ENCODE measurements around the gene THBS2.

Gene THBS2

GRCh38 chr6:169177516-169178166 lies 76.0 kb downstream of the THBS2 start:
- no peak overlapping the region for H4K8ac ChIP-seq (ENCODE audit: low read length)
- no peak overlapping the region for H2AK5ac ChIP-seq (ENCODE audit: low read length, severe bottlenecking)
- H3K4me2 ChIP-seq (ENCODE audit: low read length, poor library complexity, severe bottlenecking), result no peak overlapping the region
- H2AFZ ChIP-seq (ENCODE audit: low read depth, low read length), result no peak overlapping the region
- no peak overlapping the region for H3K9ac ChIP-seq (ENCODE audit: low read length)
- H3K79me1 ChIP-seq (replicated peaks; ENCODE audit: low read length, poor library complexity, severe bottlenecking), result no peaks in the 10 kb centered on the region
- H3K27me3 ChIP-seq (ENCODE audit: control insufficient read depth in 1 of 2, insufficient read depth in 1 of 2, low read length in 2 of 2), result no peaks in the 10 kb centered on the region
- no peaks in the 10 kb centered on the region for H3K9me3 ChIP-seq (ENCODE audit: control insufficient read depth, low read length)
- H3K4ac ChIP-seq (ENCODE audit: low read depth in 1 of 2, low read length in 2 of 2), result no peak overlapping the region
- H4K91ac ChIP-seq (ENCODE audit: low read length), result no peak overlapping the region
- no peak overlapping the region for H3K27ac ChIP-seq (ENCODE audit: low read length, poor library complexity, severe bottlenecking)
- no peak overlapping the region for H2BK5ac ChIP-seq (ENCODE audit: low read depth, low read length, poor library complexity, severe bottlenecking)
- H3K36me3 ChIP-seq (ENCODE audit: control insufficient read depth in 1 of 2, insufficient read depth in 2 of 2, low read depth in 1 of 2, low read length in 2 of 2), result no peaks in the 10 kb centered on the region
- no peak overlapping the region for H2BK12ac ChIP-seq (ENCODE audit: low read length in 2 of 2)
- H3K4me1 ChIP-seq (ENCODE audit: control insufficient read depth, insufficient read depth, low read depth, low read length), result peaks cover 16% of the 10 kb centered on the region
- H3K4me3 ChIP-seq (ENCODE audit: insufficient read depth in 1 of 2, low read depth in 1 of 2, low read length in 2 of 2), result no peak overlapping the region
- no peak overlapping the region for H3K14ac ChIP-seq (ENCODE audit: low read length in 2 of 2)
- H2BK120ac ChIP-seq (ENCODE audit: low read depth, low read length), result no peak overlapping the region
- H2BK15ac ChIP-seq (ENCODE audit: low read depth, poor library complexity, severe bottlenecking), result no peak overlapping the region
- H3K23ac ChIP-seq (ENCODE audit: low read length in 2 of 2), result no peak overlapping the region
- no peak overlapping the region for H3K18ac ChIP-seq (ENCODE audit: low read depth in 1 of 2, low read length in 2 of 2)
- DNase-seq, result no peak
- 65% methylated on average over 8 of the region's 10 CpGs for WGBS

GRCh38 chr6:169176361-169176991 lies 77.2 kb downstream of the THBS2 start:
- Histone ChIP-seq H2BK12ac (ENCODE audit: low read length in 2 of 2) (no peak overlapping the region), H3K9ac (ENCODE audit: low read length) (no peak overlapping the region), H3K9me3 (ENCODE audit: control insufficient read depth, low read length) (no peaks in the 10 kb centered on the region), H4K8ac (ENCODE audit: low read length) (no peak overlapping the region), H3K4me3 (ENCODE audit: insufficient read depth in 1 of 2, low read depth in 1 of 2, low read length in 2 of 2) (no peak overlapping the region), H2AK5ac (ENCODE audit: low read length, severe bottlenecking) (peak overlapping the region; percentile 22), H3K36me3 (ENCODE audit: control insufficient read depth in 1 of 2, insufficient read depth in 2 of 2, low read depth in 1 of 2, low read length in 2 of 2) (no peaks in the 10 kb centered on the region), H2BK120ac (ENCODE audit: low read depth, low read length) (no peak overlapping the region), H2AFZ (ENCODE audit: low read depth, low read length) (no peak overlapping the region), H3K4me1 (ENCODE audit: control insufficient read depth, insufficient read depth, low read depth, low read length) (peaks cover 21% of the 10 kb centered on the region), H3K27me3 (ENCODE audit: control insufficient read depth in 1 of 2, insufficient read depth in 1 of 2, low read length in 2 of 2) (no peaks in the 10 kb centered on the region), H2BK5ac (ENCODE audit: low read depth, low read length, poor library complexity, severe bottlenecking) (no peak overlapping the region), H3K18ac (ENCODE audit: low read depth in 1 of 2, low read length in 2 of 2) (no peak overlapping the region), H2BK15ac (ENCODE audit: low read depth, poor library complexity, severe bottlenecking) (no peak overlapping the region), H3K27ac (ENCODE audit: low read length, poor library complexity, severe bottlenecking) (no peak overlapping the region), H3K14ac (ENCODE audit: low read length in 2 of 2) (no peak overlapping the region), H3K4ac (ENCODE audit: low read depth in 1 of 2, low read length in 2 of 2) (no peak overlapping the region), H4K91ac (ENCODE audit: low read length) (no peak overlapping the region), H3K79me1 (replicated peaks; ENCODE audit: low read length, poor library complexity, severe bottlenecking) (no peaks in the 10 kb centered on the region), H3K4me2 (ENCODE audit: low read length, poor library complexity, severe bottlenecking) (no peak overlapping the region), H3K23ac (ENCODE audit: low read length in 2 of 2) (peak overlapping the region in 1 of 2 experiments; percentile 40)
- 75% methylated on average over 15 of the region's 15 CpGs for WGBS
- DNase-seq, result no peak

GRCh38 chr6:169175360-169175887 lies 78.2 kb downstream of the THBS2 start:
- H3K18ac ChIP-seq (ENCODE audit: low read depth in 1 of 2, low read length in 2 of 2), result no peak overlapping the region
- H2BK12ac ChIP-seq (ENCODE audit: low read length in 2 of 2), result no peak overlapping the region
- H3K9ac ChIP-seq (ENCODE audit: low read length), result no peak overlapping the region
- no peak overlapping the region for H3K14ac ChIP-seq (ENCODE audit: low read length in 2 of 2)
- no peak overlapping the region for H4K91ac ChIP-seq (ENCODE audit: low read length)
- H2AFZ ChIP-seq (ENCODE audit: low read depth, low read length), result no peak overlapping the region
- H3K36me3 ChIP-seq (ENCODE audit: control insufficient read depth in 1 of 2, insufficient read depth in 2 of 2, low read depth in 1 of 2, low read length in 2 of 2), result no peaks in the 10 kb centered on the region
- no peak overlapping the region for H3K27ac ChIP-seq (ENCODE audit: low read length, poor library complexity, severe bottlenecking)
- no peak overlapping the region for H4K8ac ChIP-seq (ENCODE audit: low read length)
- H2BK5ac ChIP-seq (ENCODE audit: low read depth, low read length, poor library complexity, severe bottlenecking), result no peak overlapping the region
- H2BK120ac ChIP-seq (ENCODE audit: low read depth, low read length), result no peak overlapping the region
- H3K27me3 ChIP-seq (ENCODE audit: control insufficient read depth in 1 of 2, insufficient read depth in 1 of 2, low read length in 2 of 2), result no peaks in the 10 kb centered on the region
- peaks cover 21% of the 10 kb centered on the region for H3K4me1 ChIP-seq (ENCODE audit: control insufficient read depth, insufficient read depth, low read depth, low read length)
- no peak overlapping the region for H3K23ac ChIP-seq (ENCODE audit: low read length in 2 of 2)
- WGBS, result 85% methylated on average over 14 of the region's 15 CpGs
- DNase-seq, result no peak
- H2AK5ac ChIP-seq (ENCODE audit: low read length, severe bottlenecking), result peak overlapping the region; percentile 82
- no peak overlapping the region for H3K4me3 ChIP-seq (ENCODE audit: insufficient read depth in 1 of 2, low read depth in 1 of 2, low read length in 2 of 2)
- H3K79me1 ChIP-seq (replicated peaks; ENCODE audit: low read length, poor library complexity, severe bottlenecking), result no peaks in the 10 kb centered on the region
- no peak overlapping the region for H3K4me2 ChIP-seq (ENCODE audit: low read length, poor library complexity, severe bottlenecking)
- no peaks in the 10 kb centered on the region for H3K9me3 ChIP-seq (ENCODE audit: control insufficient read depth, low read length)
- no peak overlapping the region for H2BK15ac ChIP-seq (ENCODE audit: low read depth, poor library complexity, severe bottlenecking)
- no peak overlapping the region for H3K4ac ChIP-seq (ENCODE audit: low read depth in 1 of 2, low read length in 2 of 2)

GRCh38 chr6:169174516-169175359 lies 78.9 kb downstream of the THBS2 start:
- Histone ChIP-seq H2BK120ac (ENCODE audit: low read depth, low read length) (no peak overlapping the region), H3K18ac (ENCODE audit: low read depth in 1 of 2, low read length in 2 of 2) (no peak overlapping the region), H2BK5ac (ENCODE audit: low read depth, low read length, poor library complexity, severe bottlenecking) (no peak overlapping the region), H2BK12ac (ENCODE audit: low read length in 2 of 2) (no peak overlapping the region), H4K91ac (ENCODE audit: low read length) (no peak overlapping the region), H3K79me1 (replicated peaks; ENCODE audit: low read length, poor library complexity, severe bottlenecking) (no peaks in the 10 kb centered on the region), H3K27me3 (ENCODE audit: control insufficient read depth in 1 of 2, insufficient read depth in 1 of 2, low read length in 2 of 2) (no peaks in the 10 kb centered on the region), H3K23ac (ENCODE audit: low read length in 2 of 2) (no peak overlapping the region), H2BK15ac (ENCODE audit: low read depth, poor library complexity, severe bottlenecking) (no peak overlapping the region), H2AFZ (ENCODE audit: low read depth, low read length) (no peak overlapping the region), H2AK5ac (ENCODE audit: low read length, severe bottlenecking) (no peak overlapping the region), H3K4me2 (ENCODE audit: low read length, poor library complexity, severe bottlenecking) (no peak overlapping the region), H3K36me3 (ENCODE audit: control insufficient read depth in 1 of 2, insufficient read depth in 2 of 2, low read depth in 1 of 2, low read length in 2 of 2) (no peaks in the 10 kb centered on the region), H3K14ac (ENCODE audit: low read length in 2 of 2) (no peak overlapping the region), H3K4ac (ENCODE audit: low read depth in 1 of 2, low read length in 2 of 2) (no peak overlapping the region), H3K9ac (ENCODE audit: low read length) (no peak overlapping the region), H3K9me3 (ENCODE audit: control insufficient read depth, low read length) (no peaks in the 10 kb centered on the region), H3K4me1 (ENCODE audit: control insufficient read depth, insufficient read depth, low read depth, low read length) (peaks cover 21% of the 10 kb centered on the region), H4K8ac (ENCODE audit: low read length) (no peak overlapping the region), H3K4me3 (ENCODE audit: insufficient read depth in 1 of 2, low read depth in 1 of 2, low read length in 2 of 2) (no peak overlapping the region), H3K27ac (ENCODE audit: low read length, poor library complexity, severe bottlenecking) (no peak overlapping the region)
- DNase-seq, result no peak
- WGBS, result 84% methylated on average over 24 of the region's 28 CpGs
